Measurements from ENCODE around the gene ZSWIM3.
"Not testable (repeated sequence)": the region's sequence is repeated elsewhere in the genome, so short reads cannot be mapped to it uniquely, and the experiment has no call there.

Gene ZSWIM3

DNA sequence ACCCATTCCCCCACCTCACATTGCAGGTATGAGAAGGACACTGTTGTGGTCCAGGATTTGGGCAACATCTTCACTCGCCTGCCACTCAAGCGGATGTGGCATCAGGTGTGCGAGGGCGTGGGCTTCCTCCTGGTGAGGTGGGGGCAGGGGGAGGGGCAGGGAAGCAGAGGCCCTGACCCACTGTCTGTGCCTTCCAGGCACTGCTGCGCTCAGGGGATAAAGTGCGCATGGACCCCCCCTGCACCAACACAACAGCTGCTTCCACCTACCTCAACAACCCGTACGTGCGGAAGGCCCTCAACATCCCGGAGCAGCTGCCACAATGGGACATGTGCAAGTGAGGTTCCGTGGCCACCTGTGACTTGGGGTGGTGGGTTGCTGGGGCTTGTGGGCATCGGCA lies 37.4 kb downstream of the ZSWIM3 start:
- TF ChIP-seq, protein P1, sequence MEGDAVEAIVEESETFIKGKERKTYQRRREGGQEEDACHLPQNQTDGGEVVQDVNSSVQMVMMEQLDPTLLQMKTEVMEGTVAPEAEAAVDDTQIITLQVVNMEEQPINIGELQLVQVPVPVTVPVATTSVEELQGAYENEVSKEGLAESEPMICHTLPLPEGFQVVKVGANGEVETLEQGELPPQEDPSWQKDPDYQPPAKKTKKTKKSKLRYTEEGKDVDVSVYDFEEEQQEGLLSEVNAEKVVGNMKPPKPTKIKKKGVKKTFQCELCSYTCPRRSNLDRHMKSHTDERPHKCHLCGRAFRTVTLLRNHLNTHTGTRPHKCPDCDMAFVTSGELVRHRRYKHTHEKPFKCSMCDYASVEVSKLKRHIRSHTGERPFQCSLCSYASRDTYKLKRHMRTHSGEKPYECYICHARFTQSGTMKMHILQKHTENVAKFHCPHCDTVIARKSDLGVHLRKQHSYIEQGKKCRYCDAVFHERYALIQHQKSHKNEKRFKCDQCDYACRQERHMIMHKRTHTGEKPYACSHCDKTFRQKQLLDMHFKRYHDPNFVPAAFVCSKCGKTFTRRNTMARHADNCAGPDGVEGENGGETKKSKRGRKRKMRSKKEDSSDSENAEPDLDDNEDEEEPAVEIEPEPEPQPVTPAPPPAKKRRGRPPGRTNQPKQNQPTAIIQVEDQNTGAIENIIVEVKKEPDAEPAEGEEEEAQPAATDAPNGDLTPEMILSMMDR (IDR thresholded peaks at IDR 0.05; ENCODE audit: control insufficient read depth, insufficient read depth, low read depth, low read length, missing control alignments) = no peak
- H3K4me3 ChIP-seq (ENCODE audit: control insufficient read depth, low read depth, low read length) = no peak overlapping the region
- no peak for DNase-seq (ENCODE audit: low read depth)

DNA sequence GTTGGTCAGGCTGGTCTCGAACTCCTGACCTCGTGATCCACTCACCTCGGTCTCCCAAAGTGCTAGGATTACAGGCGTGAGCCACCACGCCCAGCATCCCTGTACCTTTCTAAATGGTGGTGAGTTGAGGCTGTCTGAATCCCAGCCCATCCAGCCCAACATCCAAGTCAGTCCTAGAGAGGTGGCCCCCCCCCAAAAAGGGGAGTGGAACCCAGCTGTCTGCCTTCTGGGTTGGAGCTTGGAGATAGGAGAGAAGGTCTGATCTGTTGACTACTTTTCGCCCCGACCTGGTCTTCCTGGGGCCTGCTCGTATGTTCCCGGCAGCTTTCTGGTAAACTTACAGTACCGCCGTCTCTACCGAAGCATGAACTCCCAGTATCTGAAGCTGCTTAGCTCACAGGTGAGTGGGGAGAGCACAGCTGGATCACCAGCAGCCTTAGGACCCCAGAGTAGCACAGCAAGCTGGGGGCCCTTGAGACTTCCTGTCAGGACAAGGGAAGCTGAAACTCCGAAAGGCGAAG lies 39.3 kb downstream of the ZSWIM3 start:
- TF ChIP-seq, protein P1 (IDR thresholded peaks at IDR 0.05; ENCODE audit: control insufficient read depth, insufficient read depth, low read depth, low read length, missing control alignments) = no peak
- H3K4me3 ChIP-seq (ENCODE audit: control insufficient read depth, low read depth, low read length) = no peak overlapping the region

DNA sequence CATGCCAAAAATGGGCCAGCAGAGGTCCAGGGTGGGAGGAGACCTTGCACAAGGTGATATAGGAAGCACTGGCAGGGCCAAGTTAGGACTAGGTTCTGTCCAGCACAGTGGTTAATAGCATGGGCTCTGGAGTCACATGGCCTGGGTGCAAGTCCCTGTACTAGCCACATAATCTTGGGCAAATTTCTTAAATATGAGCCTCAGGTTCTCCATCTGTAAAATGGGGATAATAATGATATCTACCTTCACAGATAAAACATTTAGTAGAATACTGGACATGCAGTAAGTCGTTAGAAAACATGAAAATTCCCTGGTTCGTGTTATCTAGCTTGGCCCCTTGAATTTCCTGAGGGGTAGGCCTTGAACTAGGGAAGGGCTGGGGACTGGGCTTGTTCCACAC lies 39.9 kb downstream of the ZSWIM3 start:
- no peak overlapping the region for H3K4me3 ChIP-seq (ENCODE audit: control insufficient read depth, low read depth, low read length)
- no peak for DNase-seq (ENCODE audit: low read depth)
- TF ChIP-seq, protein P1 (IDR thresholded peaks at IDR 0.05; ENCODE audit: control insufficient read depth, insufficient read depth, low read depth, low read length, missing control alignments) = no peak

More for the DNA sequence above, 39.3 kb downstream of the ZSWIM3 start:
- DNase-seq (ENCODE audit: low read depth) = no peak

DNA sequence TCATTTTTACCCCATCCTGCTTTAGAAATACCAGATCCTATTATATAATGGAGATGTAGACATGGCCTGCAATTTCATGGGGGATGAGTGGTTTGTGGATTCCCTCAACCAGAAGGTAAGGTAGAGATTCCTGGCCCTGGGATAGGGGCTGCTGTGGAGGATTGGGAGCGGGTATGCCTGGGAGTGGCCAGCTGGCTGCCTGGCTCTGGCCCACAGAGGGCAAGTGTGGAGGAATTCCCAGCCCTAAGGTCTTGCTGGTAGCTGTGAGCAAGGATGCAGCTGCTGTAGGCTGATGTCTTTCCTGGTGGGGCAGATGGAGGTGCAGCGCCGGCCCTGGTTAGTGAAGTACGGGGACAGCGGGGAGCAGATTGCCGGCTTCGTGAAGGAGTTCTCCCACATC lies 40.3 kb downstream of the ZSWIM3 start:
- no peak for DNase-seq (ENCODE audit: low read depth)
- TF ChIP-seq, protein P1 (IDR thresholded peaks at IDR 0.05; ENCODE audit: control insufficient read depth, insufficient read depth, low read depth, low read length, missing control alignments) = no peak
- no peak overlapping the region for H3K4me3 ChIP-seq (ENCODE audit: control insufficient read depth, low read depth, low read length)

DNA sequence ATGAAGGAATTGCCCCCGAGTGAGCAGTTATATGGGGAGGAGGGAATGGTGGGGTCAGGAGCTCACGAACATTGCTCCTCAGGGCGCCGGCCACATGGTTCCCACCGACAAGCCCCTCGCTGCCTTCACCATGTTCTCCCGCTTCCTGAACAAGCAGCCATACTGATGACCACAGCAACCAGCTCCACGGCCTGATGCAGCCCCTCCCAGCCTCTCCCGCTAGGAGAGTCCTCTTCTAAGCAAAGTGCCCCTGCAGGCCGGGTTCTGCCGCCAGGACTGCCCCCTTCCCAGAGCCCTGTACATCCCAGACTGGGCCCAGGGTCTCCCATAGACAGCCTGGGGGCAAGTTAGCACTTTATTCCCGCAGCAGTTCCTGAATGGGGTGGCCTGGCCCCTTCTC lies 40.9 kb downstream of the ZSWIM3 start:
- DNase-seq (ENCODE audit: low read depth) = no peak
- H3K4me3 ChIP-seq (ENCODE audit: control insufficient read depth, low read depth, low read length) = no peak overlapping the region
- TF ChIP-seq, protein P1 (IDR thresholded peaks at IDR 0.05; ENCODE audit: control insufficient read depth, insufficient read depth, low read depth, low read length, missing control alignments) = no peak

DNA sequence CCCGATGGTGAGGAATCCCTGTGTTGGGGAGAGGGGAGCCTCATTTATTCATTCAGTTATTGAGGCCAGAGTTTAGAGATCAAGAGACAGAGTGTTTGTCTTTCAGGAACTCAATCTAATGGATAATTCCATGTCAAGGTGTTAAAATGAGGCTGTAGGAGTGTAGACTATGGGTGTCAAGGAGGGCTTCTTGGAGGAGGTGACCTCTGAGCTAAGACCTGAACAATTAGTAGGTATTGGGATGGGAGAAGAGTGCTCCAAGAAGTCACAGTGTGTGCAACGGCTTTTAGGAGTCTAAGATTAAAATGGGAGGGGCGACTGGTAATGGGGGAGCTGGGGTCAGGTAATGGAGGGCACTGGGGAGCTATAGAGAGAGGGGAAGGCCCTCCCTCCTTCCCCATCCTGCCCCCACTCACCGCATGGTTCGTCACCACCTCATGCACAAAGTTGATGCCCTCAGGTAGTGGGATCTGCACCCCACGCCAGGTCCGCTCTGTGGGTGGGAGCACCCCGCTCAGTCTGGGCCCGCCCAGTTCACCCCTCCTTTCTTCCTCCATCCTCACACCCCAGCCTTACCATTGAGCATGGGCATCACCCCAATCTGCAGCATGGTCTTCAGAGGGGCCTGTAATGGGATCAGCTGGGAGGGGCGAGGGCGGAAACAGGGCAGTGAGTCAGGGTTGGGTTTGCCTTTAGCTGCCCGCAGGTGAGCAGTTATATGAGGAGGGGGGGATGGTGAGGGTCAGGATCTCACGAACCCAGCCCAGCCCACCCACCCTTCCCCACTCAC lies 41.8 kb downstream of the ZSWIM3 start:
- DNase-seq (ENCODE audit: low read depth) = no peak
- H3K4me3 ChIP-seq (ENCODE audit: control insufficient read depth, low read depth, low read length) = no peak overlapping the region
- TF ChIP-seq, protein P1 (IDR thresholded peaks at IDR 0.05; ENCODE audit: control insufficient read depth, insufficient read depth, low read depth, low read length, missing control alignments) = no peak

DNA sequence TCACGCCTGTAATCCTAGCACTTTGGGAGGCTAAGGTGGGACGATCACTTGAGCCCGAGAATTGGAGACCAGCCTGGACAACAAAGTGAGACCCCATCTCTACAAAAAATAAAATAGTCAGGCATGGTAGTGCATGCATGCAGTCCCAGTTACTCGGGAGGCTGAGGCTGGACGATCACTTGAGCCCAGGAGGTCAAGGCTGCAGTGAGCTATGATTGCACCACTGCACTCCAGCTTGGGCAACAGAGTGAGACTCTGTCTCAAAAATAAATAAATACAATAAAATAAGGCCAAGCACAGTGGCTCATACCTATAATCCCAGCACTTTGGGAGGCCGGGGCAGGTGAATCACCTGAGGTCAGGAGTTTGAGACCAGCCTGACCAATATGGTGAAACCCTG lies 43.9 kb downstream of the ZSWIM3 start:
- DNase-seq (ENCODE audit: low read depth); H3K4me3 ChIP-seq (ENCODE audit: control insufficient read depth, low read depth, low read length): not testable (repeated sequence)
